ENCODE data around the gene PDE6B.
A peak's percentile ranks its signal among the peaks of the same experiment; 100 is the strongest.

The PDE6B gene

GRCh38 chr4:704198-704891 is 79.0 kb downstream of the PDE6B start:
- DNase-seq (ENCODE audit: low read depth, low spot score): no peak

GRCh38 chr4:704971-705277 is 79.6 kb downstream of the PDE6B start:
- no peak for DNase-seq (ENCODE audit: low read depth, low spot score)

GRCh38 chr4:705278-706082 is 80.1 kb downstream of the PDE6B start, which contains the start of gene PCGF3:
PCGF3 (plus strand) TSS chr4:705832; CDS start chr4:733681, 27,849 bp downstream.
- DNase-seq (ENCODE audit: low read depth, low spot score): peak; percentile 92

GRCh38 chr4:706083-706633 is 80.8 kb downstream of the PDE6B start:
- peak; percentile 42 for DNase-seq (ENCODE audit: low read depth, low spot score)

GRCh38 chr4:706834-707598 is 81.6 kb downstream of the PDE6B start:
- no peak for DNase-seq (ENCODE audit: low read depth, low spot score)

- no peak for DNase-seq (ENCODE audit: low read depth, low spot score)
Observed at GRCh38 chr4:707929-708630, 82.7 kb downstream of the PDE6B start.

GRCh38 chr4:708631-708933 is 83.2 kb downstream of the PDE6B start:
- DNase-seq (ENCODE audit: low read depth, low spot score): no peak

- DNase-seq (ENCODE audit: low read depth, low spot score): no peak
Observed at GRCh38 chr4:709348-709747, 84.0 kb downstream of the PDE6B start.

GRCh38 chr4:710116-710515 is 84.7 kb downstream of the PDE6B start:
- no peak for DNase-seq (ENCODE audit: low read depth, low spot score)

GRCh38 chr4:710916-711315 is 85.5 kb downstream of the PDE6B start:
- no peak for DNase-seq (ENCODE audit: low read depth, low spot score)

GRCh38 chr4:712093-712492 is 86.7 kb downstream of the PDE6B start:
- no peak for DNase-seq (ENCODE audit: low read depth, low spot score)

- no peak for DNase-seq (ENCODE audit: low read depth, low spot score)
Observed at GRCh38 chr4:712916-713632, 87.7 kb downstream of the PDE6B start.

GRCh38 chr4:714087-714486 is 88.7 kb downstream of the PDE6B start:
- no peak for DNase-seq (ENCODE audit: low read depth, low spot score)

GRCh38 chr4:717601-718320 is 92.4 kb downstream of the PDE6B start:
- no peak for DNase-seq (ENCODE audit: low read depth, low spot score)

- no peak for DNase-seq (ENCODE audit: low read depth, low spot score)
Observed at GRCh38 chr4:718460-718859, 93.1 kb downstream of the PDE6B start.
